Neural cell (in vitro differentiated cells): ENCODE data around the gene CCL27. TPM values are rescaled to one million over a fixed set of nuclear protein-coding genes. Genes with fewer than 3 reads are reported as not detected.

Source experiments
- H2AFZ ChIP-seq: fragments of 200-600, 300-800 bp; sonication (generic), shearing (Covaris generic); 2 replicates; pipeline ENCODE4 v1.6.0; 2014; ENCODE audit warnings: low read depth, mild to moderate bottlenecking, antibody characterized with exemption, low read length, moderate library complexity
- H3F3A ChIP-seq: fragments of 200-600 bp; shearing (Covaris generic); 2 replicates; pipeline ENCODE4 v1.6.1; 2016; ENCODE audit warnings: mild to moderate bottlenecking, moderate library complexity, mixed read lengths, antibody characterized with exemption, low read length; ENCODE audit not compliant: insufficient read depth, poor library complexity, severe bottlenecking
- H3K27ac ChIP-seq: fragments of 200-600, 300-800 bp; sonication (generic), shearing (Covaris generic); 2 replicates; pipeline ENCODE4 v1.5.1; 2014; ENCODE audit warnings: mild to moderate bottlenecking, low read length, moderate library complexity
- H3K27me3 ChIP-seq: fragments of 300-800, 200-600 bp; sonication (generic), shearing (Covaris generic); 2 replicates; pipeline ENCODE4 v1.6.0; 2014; ENCODE audit warnings: mild to moderate bottlenecking, low read depth, low read length, moderate library complexity; ENCODE audit not compliant: insufficient read depth
- H3K36me3 ChIP-seq: fragments of 300-800, 200-600 bp; sonication (generic), shearing (Covaris generic); 2 replicates; pipeline ENCODE4 v1.5.1; 2014; ENCODE audit warnings: mild to moderate bottlenecking, antibody characterized with exemption, low read length, moderate library complexity; ENCODE audit not compliant: insufficient read depth
- H3K4me2 ChIP-seq: fragments of 300-800, 200-600 bp; sonication (generic), shearing (Covaris generic); 2 replicates; pipeline ENCODE4 v1.6.0; 2014; ENCODE audit warnings: mild to moderate bottlenecking, low read length
- H3K4me3 ChIP-seq: fragments of 300-800, 200-600 bp; sonication (generic), shearing (Covaris generic); 2 replicates; pipeline ENCODE4 v1.5.1; 2014; ENCODE audit warnings: mild to moderate bottlenecking, low read length, moderate library complexity
- H3K79me2 ChIP-seq: fragments of 200-600 bp; shearing (Covaris generic); replicated peaks from 2 replicates; pipeline ENCODE4 v1.6.0; 2014; ENCODE audit warnings: mild to moderate bottlenecking, low read length, moderate library complexity; ENCODE audit not compliant: insufficient read depth
- H3K9ac ChIP-seq: fragments of 300-800, 200-600 bp; sonication (generic), shearing (Covaris generic); 2 replicates; pipeline ENCODE4 v1.6.1; 2016; ENCODE audit warnings: mild to moderate bottlenecking, low read length, mixed read lengths
- H3K9me2 ChIP-seq: fragments of 200-600 bp; shearing (Covaris generic); 2 replicates; pipeline ENCODE4 v1.6.1; 2016; ENCODE audit warnings: mild to moderate bottlenecking, low read length, mixed read lengths; ENCODE audit not compliant: insufficient read depth
- H3K9me3 ChIP-seq: fragments of 200-600, 300-800 bp; sonication (generic), shearing (Covaris generic); 2 replicates; pipeline ENCODE4 v1.6.1; 2016; ENCODE audit warnings: mild to moderate bottlenecking, mixed run types, low read length, moderate library complexity, mixed read lengths
- H4K20me1 ChIP-seq: fragments of 200-600 bp; shearing (Covaris generic); 2 replicates; pipeline ENCODE4 v1.6.1; 2016; ENCODE audit warnings: mild to moderate bottlenecking, mixed run types; ENCODE audit not compliant: insufficient read depth
- CTCF ChIP-seq: fragments of 450-650 bp; IDR thresholded peaks from 2 replicates; pipeline ENCODE4 v1.5.1; 2014; ENCODE audit warnings: antibody characterized with exemption, mild to moderate bottlenecking, moderate library complexity; ENCODE audit not compliant: poor library complexity, severe bottlenecking
- EP300 ChIP-seq: fragments of 450-650 bp; conservative IDR thresholded peaks from 2 replicates; pipeline ENCODE4 v1.6.1; 2014; ENCODE audit warnings: antibody characterized with exemption, mild to moderate bottlenecking, moderate library complexity; ENCODE audit not compliant: poor library complexity, severe bottlenecking
- EZH2 ChIP-seq: fragments of 200-600, 300-800 bp; shearing (Covaris generic), sonication (generic); IDR thresholded peaks from 2 replicates; pipeline ENCODE4 v1.6.1; 2014; ENCODE audit warnings: antibody characterized with exemption, low read length, borderline replicate concordance, mild to moderate bottlenecking; ENCODE audit not compliant: insufficient read depth, poor library complexity, severe bottlenecking
- MXI1 ChIP-seq: fragments of 450-650 bp; conservative IDR thresholded peaks from 2 replicates; pipeline ENCODE4 v1.6.1; 2014; ENCODE audit warnings: antibody characterized with exemption, mild to moderate bottlenecking; ENCODE audit not compliant: poor library complexity, severe bottlenecking
- POLR2AphosphoS5 ChIP-seq: IDR thresholded peaks from 2 replicates; pipeline ENCODE4 v1.6.1; 2012
- RAD21 ChIP-seq: fragments of 450-650 bp; conservative IDR thresholded peaks from 2 replicates; pipeline ENCODE4 v1.6.1; 2014; ENCODE audit warnings: antibody characterized with exemption, mild to moderate bottlenecking, moderate library complexity
- REST ChIP-seq: IDR thresholded peaks from 2 replicates; pipeline ENCODE4 v1.6.1; 2012; ENCODE audit warnings: borderline replicate concordance
- SMC3 ChIP-seq: fragments of 450-650 bp; conservative IDR thresholded peaks from 2 replicates; pipeline ENCODE4 v1.6.1; 2014; ENCODE audit warnings: antibody characterized with exemption, mild to moderate bottlenecking, moderate library complexity; ENCODE audit not compliant: poor library complexity
- TAF1 ChIP-seq: IDR thresholded peaks from 2 replicates; pipeline ENCODE4 v1.6.1; 2012; ENCODE audit warnings: low read depth
- polyA minus RNA-seq: library from RNA; depleted of rRNA, polyadenylated mRNA; stranded (reverse); fragments of >200 nt; gene quantifications from 2 replicates; pipeline ENCODE4 v1.2.3, GENCODE V29; 2014
- polyA plus RNA-seq: library from polyadenylated mRNA; depleted of rRNA; stranded (reverse); fragments of >200 nt; gene quantifications from 2 replicates; pipeline ENCODE4 v1.2.3, GENCODE V29; 2014

Gene CCL27
- polyA plus RNA-seq (0.82 and 2.9 TPM in 2 replicates), polyA minus RNA-seq (not detected in 2 replicates)

- TF ChIP-seq RAD21 (no peak), POLR2AphosphoS5 (no peak), SMC3 (no peak), EZH2 (no peak), REST (no peak), CTCF (no peak), MXI1 (no peak), TAF1 (no peak), EP300 (no peak)
- Histone ChIP-seq H2AFZ (no peak within 1 kb of the TSS), H3K27ac (no peak within 1 kb of the TSS), H3K4me3 (no peak within 1 kb of the TSS), H3K36me3 (no peaks in the 10 kb centered on the region), H3K9me3 (no peaks in the 10 kb centered on the region), H3K9me2 (no peaks in the 10 kb centered on the region), H3K4me2 (no peak within 1 kb of the TSS), H3F3A (no peaks in the 10 kb centered on the region), H3K79me2 (no peaks in the 10 kb centered on the region), H4K20me1 (no peaks in the 10 kb centered on the region), H3K9ac (no peak within 1 kb of the TSS), H3K27me3 (no peaks in the 10 kb centered on the region)
These were observed at the start of gene CCL27 for GRCh38 chr9:34662526-34663302. TSS of gene CCL27 (minus strand) at chr9:34662657. CDS start at chr9:34662633, 24 bp downstream.

GRCh38 chr9:34712140-34712539 is 49.7 kb upstream of the CCL27 start:
- no peaks in the 10 kb centered on the region for H4K20me1 ChIP-seq
- no peak overlapping the region for H2AFZ ChIP-seq
- H3K27me3 ChIP-seq = no peaks in the 10 kb centered on the region
- H3K79me2 ChIP-seq = no peaks in the 10 kb centered on the region
- TF ChIP-seq REST (no peak), POLR2AphosphoS5 (no peak), EP300 (no peak)
- no peaks in the 10 kb centered on the region for H3K9me3 ChIP-seq
- no peak overlapping the region for H3K27ac ChIP-seq
- H3K36me3 ChIP-seq = no peaks in the 10 kb centered on the region
- no peak overlapping the region for H3K4me3 ChIP-seq
- no peaks in the 10 kb centered on the region for H3K9me2 ChIP-seq
- no peaks in the 10 kb centered on the region for H3F3A ChIP-seq
- no peak overlapping the region for H3K9ac ChIP-seq
- no peak overlapping the region for H3K4me2 ChIP-seq
